Measurements from ENCODE around the gene C17orf58. TPM values are rescaled to one million over a fixed set of nuclear protein-coding genes. Genes with fewer than 3 reads are reported as not detected.

C17orf58 gene
- total RNA-seq (ENCODE audit: low replicate concordance): 10.8 and 12.8 TPM in 2 replicates

DNA sequence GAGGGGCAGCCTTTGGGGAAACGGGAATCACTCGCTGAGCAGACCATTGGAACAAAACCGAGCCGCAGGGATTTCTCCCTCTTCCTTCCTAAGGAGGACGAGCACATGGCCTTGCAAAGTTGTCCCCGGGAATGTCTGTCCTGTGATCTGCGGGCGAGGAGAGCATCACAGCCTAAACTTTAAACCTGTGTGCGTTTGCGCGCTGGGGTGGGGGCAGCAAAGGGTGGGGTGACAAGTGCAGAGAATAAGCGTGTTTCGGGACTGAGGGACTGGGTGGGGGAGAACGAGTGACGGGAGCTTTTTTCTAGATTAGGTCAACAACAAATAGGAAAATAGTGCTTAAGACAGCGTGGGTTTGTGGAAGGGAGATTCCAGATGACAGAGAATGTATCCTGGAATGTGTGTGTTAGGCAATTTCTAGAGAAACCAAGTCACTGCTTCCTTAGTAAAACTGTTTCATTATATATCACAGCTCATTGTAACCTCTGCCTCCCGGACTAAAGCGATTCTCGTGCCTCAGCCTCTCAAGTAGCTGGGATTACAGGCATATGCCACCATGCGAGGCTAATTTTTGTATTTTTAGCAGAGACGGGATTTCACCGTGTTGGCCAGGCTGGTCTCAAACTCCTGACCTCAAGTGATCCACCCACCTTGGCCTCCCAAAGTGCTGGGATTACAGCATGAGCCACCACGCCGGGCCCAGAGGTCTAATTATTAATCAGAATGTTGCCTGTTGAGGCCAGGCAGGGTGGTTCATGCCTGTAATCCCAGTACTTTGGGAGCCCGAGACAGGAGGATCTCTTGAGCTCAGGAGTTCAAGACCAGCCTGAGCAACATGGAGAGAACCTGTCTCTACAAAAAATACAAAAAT, at the start of gene C17orf58:
Gene C17orf58, minus strand, starts transcription at position 169 of the 871 bp plus-strand sequence. CDS start 271 bp downstream, outside the sequence.

GRCh38 chr17:68035523-68036303, 39.4 kb upstream of the C17orf58 start, which contains the start of gene KPNA2:
Gene KPNA2, plus strand, starts transcription at chr17:68035735. Its CDS starts 1,398 bp downstream, at chr17:68037133.

Other genes with a start within 250 kb of the C17orf58 start
- gene BPTF, start 171.0 kb downstream of the C17orf58 start, total RNA-seq (ENCODE audit: low replicate concordance): 21.8 and 40.8 TPM in 2 replicates
- gene KPNA2, start 39.3 kb upstream of the C17orf58 start, total RNA-seq (ENCODE audit: low replicate concordance): 25.0 and 62.5 TPM in 2 replicates

Data from smooth muscle cell of the coronary artery (primary cell).